Naive B cell (primary cell): ENCODE data around the gene TMCO6. TPM values are rescaled to one million over a fixed set of nuclear protein-coding genes. Genes with fewer than 3 reads are reported as not detected.

Source experiments
- ATAC-seq, 2 donors: fragments of 150-1000 bp; cut with Tn5 transposase; 2 replicates each; pipeline ENCODE4 v1.10.0; 2021; ENCODE audit warnings: low read depth in 2 of 2, mild to moderate bottlenecking in 2 of 2, moderate library complexity in 2 of 2
- DNase-seq: peaks from one replicate; pipeline ENCODE4 v3.0.0; 2022
- H3K27ac Mint-ChIP-seq, 6 donors: one replicate each; pipeline ENCODE4 v1.8.0; 2020 to 2022; ENCODE audit warnings: mild to moderate bottlenecking in 6 of 6, mixed read lengths in 6 of 6, moderate library complexity in 5 of 6, inconsistent platforms in 2 of 6
- H3K27me3 Mint-ChIP-seq, 3 donors: one replicate each; pipeline ENCODE4 v1.8.0; 2021 to 2022; ENCODE audit warnings: mixed read lengths in 3 of 3, mild to moderate bottlenecking in 1 of 3
- H3K36me3 Mint-ChIP-seq, 2 donors: one replicate each; pipeline ENCODE4 v1.8.0; 2020 to 2022; ENCODE audit warnings: mixed read lengths in 2 of 2, inconsistent platforms in 1 of 2, mild to moderate bottlenecking in 1 of 2
- H3K4me1 Mint-ChIP-seq, 3 donors: one replicate each; pipeline ENCODE4 v1.8.0; 2020 to 2022; ENCODE audit warnings: mixed read lengths in 3 of 3, inconsistent platforms in 1 of 3, mild to moderate bottlenecking in 1 of 3, moderate library complexity in 1 of 3
- H3K4me3 Mint-ChIP-seq, 8 donors: one replicate each; pipeline ENCODE4 v1.8.0; 2020 to 2022; ENCODE audit warnings: mild to moderate bottlenecking in 8 of 8, mixed read lengths in 8 of 8, moderate library complexity in 8 of 8, inconsistent platforms in 2 of 8
- H3K9me3 Mint-ChIP-seq, 7 donors: one replicate each; pipeline ENCODE4 v1.8.0; 2020 to 2022; ENCODE audit warnings: mixed read lengths in 7 of 7, mild to moderate bottlenecking in 5 of 7, inconsistent platforms in 2 of 7, moderate library complexity in 1 of 7
- polyA plus RNA-seq, 6 donors: library from polyadenylated mRNA; unstranded; fragments of 300-500 nt; fragmentation: Illumina TruSeq; gene quantifications; one replicate each; pipeline ENCODE4 v1.2.3, GENCODE V29; 2021; ENCODE audit warnings: low read depth in 6 of 6

TMCO6 gene
- polyA plus RNA-seq, 6 donors from 2014 or later = 7.6 to 13.0 (median 11.4) TPM

GRCh38 chr5:140694276-140694675, 55.0 kb downstream of the TMCO6 start:
- DNase-seq (no peak), ATAC-seq (no peak)
- peaks cover 29 to 37% of the 10 kb centered on the region in 2 donors for H3K36me3 Mint-ChIP-seq
- no peak overlapping the region for H3K27ac Mint-ChIP-seq
- H3K4me3 Mint-ChIP-seq = peak overlapping the region in 2 of 8 donors; percentile 40 to 98
- H3K4me1 Mint-ChIP-seq = peaks cover 24 to 46% (median 26%) of the 10 kb centered on the region in 3 donors
- H3K27me3 Mint-ChIP-seq = no peaks in the 10 kb centered on the region
- no peaks in the 10 kb centered on the region for H3K9me3 Mint-ChIP-seq

Other genes with a start within 250 kb of the TMCO6 start
- 10 to 100 TPM; 53.3 to 88.7 (median 62.5) TPM for gene ANKHD1, start 237.6 kb upstream of the TMCO6 start, polyA plus RNA-seq
- gene EIF4EBP3, start 91.8 kb upstream of the TMCO6 start, polyA plus RNA-seq = 10 to 100 TPM; 44.5 to 90.3 (median 63.1) TPM
- 10 to 100 TPM; 26.2 to 47.0 (median 31.7) TPM for gene SRA1, start 82.0 kb upstream of the TMCO6 start, polyA plus RNA-seq
- 1 to 10 TPM in 5 of 6 donors, not detected in 1; 6.3 to 9.0 (median 7.9) TPM for gene APBB3, start 74.9 kb upstream of the TMCO6 start, polyA plus RNA-seq
- 100 to 1,000 TPM in 1 of 6 donors, 10 to 100 TPM in 5; 66.8 to 107 (median 74.6) TPM for gene SLC35A4, start 74.6 kb upstream of the TMCO6 start, polyA plus RNA-seq
- gene CD14, start 6.3 kb upstream of the TMCO6 start, polyA plus RNA-seq = 10 to 100 TPM in 1 of 6 donors, 1 to 10 TPM in 5; 1.5 to 10.2 (median 2.8) TPM
- gene NDUFA2, start 8.2 kb downstream of the TMCO6 start, polyA plus RNA-seq = 100 to 1,000 TPM in 5 of 6 donors, 10 to 100 TPM in 1; 94.5 to 167 (median 152) TPM
- gene IK, start 8.4 kb downstream of the TMCO6 start, polyA plus RNA-seq = 100 to 1,000 TPM in 5 of 6 donors, 10 to 100 TPM in 1; 83.8 to 170 (median 140) TPM
- gene WDR55, start 25.5 kb downstream of the TMCO6 start, polyA plus RNA-seq = 10 to 100 TPM in 4 of 6 donors, 1 to 10 TPM in 2; 5.7 to 15.1 (median 10.3) TPM
- gene DND1, start 34.1 kb downstream of the TMCO6 start, polyA plus RNA-seq = under 1 TPM in 1 of 6 donors, not detected in 5; 0.21 TPM
- gene HARS1, start 51.9 kb downstream of the TMCO6 start, polyA plus RNA-seq = 10 to 100 TPM; 37.6 to 73.5 (median 40.3) TPM
- gene HARS2, start 52.0 kb downstream of the TMCO6 start, polyA plus RNA-seq = 10 to 100 TPM; 12.2 to 26.2 (median 18.7) TPM
- gene ZMAT2, start 61.0 kb downstream of the TMCO6 start, polyA plus RNA-seq = 10 to 100 TPM; 68.6 to 85.8 (median 76.7) TPM
- not detected for gene PCDHA1, start 146.7 kb downstream of the TMCO6 start, polyA plus RNA-seq
- not detected for gene PCDHA2, start 155.4 kb downstream of the TMCO6 start, polyA plus RNA-seq
- gene PCDHA3, start 161.6 kb downstream of the TMCO6 start, polyA plus RNA-seq = not detected
- gene PCDHA4, start 167.6 kb downstream of the TMCO6 start, polyA plus RNA-seq = not detected
- gene PCDHA5, start 182.2 kb downstream of the TMCO6 start, polyA plus RNA-seq = not detected
- not detected for gene PCDHA6, start 188.5 kb downstream of the TMCO6 start, polyA plus RNA-seq
- gene PCDHA7, start 194.8 kb downstream of the TMCO6 start, polyA plus RNA-seq = not detected
- not detected for gene PCDHA8, start 201.7 kb downstream of the TMCO6 start, polyA plus RNA-seq
- not detected for gene PCDHA9, start 208.9 kb downstream of the TMCO6 start, polyA plus RNA-seq
- gene PCDHA10, start 216.4 kb downstream of the TMCO6 start, polyA plus RNA-seq = not detected
- not detected for gene PCDHA11, start 229.5 kb downstream of the TMCO6 start, polyA plus RNA-seq
- gene PCDHA12, start 235.9 kb downstream of the TMCO6 start, polyA plus RNA-seq = not detected
- not detected for gene PCDHA13, start 242.7 kb downstream of the TMCO6 start, polyA plus RNA-seq